H1 (cell line): ENCODE data around the gene GOLGA7B. TPM values are rescaled to one million over a fixed set of nuclear protein-coding genes. Genes with fewer than 3 reads are reported as not detected.

Experiments used
- CTCF ChIA-PET: fragments of 300-600 bp; sonication (Branson Sonifier 250); formaldehyde crosslinking; loops from one replicate; lab custom pipeline; 2021; ENCODE audit not compliant: partially characterized antibody; lab: Charles Lee
- POLR2A ChIA-PET: fragments of 300-600 bp; sonication (Branson Sonifier 250); formaldehyde crosslinking; loops from one replicate; lab custom pipeline; 2021; ENCODE audit warnings: inconsistent platforms; ENCODE audit not compliant: partially characterized antibody; lab: Charles Lee
- DNase-seq, 2 experiments: peaks; one replicate each; pipeline versions ENCODE4 v3.0.0 to v3.0.0-alpha.2; 2010 to 2022; ENCODE audit warnings: low spot score in 2 of 2, low read depth in 1 of 2, mixed read lengths in 1 of 2
- FAIRE-seq: peaks from 2 replicates; lab custom pipeline; 2011; peaks lifted over from hg19 to GRCh38; lab: Jason Lieb, UNC
- H2AFZ ChIP-seq: 2 replicates; pipeline ENCODE4 v1.8.1; 2012; ENCODE audit warnings: low read length, inconsistent platforms
- H2AK5ac ChIP-seq: 2 replicates; pipeline ENCODE4 v1.6.1; 2013; ENCODE audit warnings: low read depth, low read length
- H2BK120ac ChIP-seq: replicated peaks from 2 replicates; pipeline ENCODE3; 2013; ENCODE audit warnings: low read depth, low read length, inconsistent platforms
- H2BK12ac ChIP-seq: 2 replicates; pipeline ENCODE4 v1.6.1; 2013; ENCODE audit warnings: low read depth, low read length
- H2BK15ac ChIP-seq: 2 replicates; pipeline ENCODE4 v1.6.1; 2013; ENCODE audit warnings: low read length
- H2BK20ac ChIP-seq: 2 replicates; pipeline ENCODE4 v1.6.1; 2013; ENCODE audit warnings: low read length
- H2BK5ac ChIP-seq: 2 replicates; pipeline ENCODE4 v1.6.1; 2013; ENCODE audit warnings: low read depth, low read length
- H3K14ac ChIP-seq: 2 replicates; pipeline ENCODE4 v1.6.1; 2013; ENCODE audit warnings: inconsistent platforms; ENCODE audit not compliant: insufficient read length
- H3K18ac ChIP-seq: 2 replicates; pipeline ENCODE4 v1.6.1; 2013; ENCODE audit warnings: low read length; ENCODE audit errors: extremely low read depth
- H3K23ac ChIP-seq: 2 replicates; pipeline ENCODE4 v1.6.1; 2013; ENCODE audit warnings: inconsistent platforms; ENCODE audit not compliant: insufficient read length
- H3K23me2 ChIP-seq: 2 replicates; pipeline ENCODE4 v1.6.1; 2013; ENCODE audit warnings: low read depth, low read length
- H3K27ac ChIP-seq: 2 replicates; pipeline ENCODE4 v1.6.1; 2011; ENCODE audit warnings: low read depth, low read length, inconsistent platforms
- H3K27me3 ChIP-seq, 4 experiments: replicated peaks in 1 of 4; 1 replicate in 1 of 4; 2 replicates in 3 of 4; pipeline versions ENCODE4 v1.6.1 to v1.8.1; 2011 to 2013; ENCODE audit warnings: low read length in 3 of 4, mild to moderate bottlenecking in 3 of 4, inconsistent platforms in 2 of 4, mixed read lengths in 2 of 4, moderate library complexity in 1 of 4; ENCODE audit not compliant: control insufficient read depth in 3 of 4, insufficient read depth in 3 of 4; ENCODE audit errors: extremely low read depth in 1 of 4
- H3K36me3 ChIP-seq, 4 experiments: 2 replicates each; pipeline versions ENCODE4 v1.6.1 to v1.8.1; 2011 to 2013; ENCODE audit warnings: mild to moderate bottlenecking in 4 of 4, low read length in 3 of 4, moderate library complexity in 2 of 4, control low read depth in 1 of 4, inconsistent platforms in 1 of 4; ENCODE audit not compliant: insufficient read depth in 4 of 4, control insufficient read depth in 2 of 4
- H3K4ac ChIP-seq: replicated peaks from 2 replicates; pipeline ENCODE3; 2013; ENCODE audit warnings: low read length, low read depth, mixed read lengths, inconsistent platforms; ENCODE audit not compliant: insufficient read length
- H3K4me1 ChIP-seq, 4 experiments: replicated peaks in 1 of 4; 1 replicate in 1 of 4; 2 replicates in 3 of 4; pipeline versions ENCODE4 v1.6.1 to v1.8.1; 2011 to 2013; ENCODE audit warnings: low read length in 3 of 4, inconsistent platforms in 2 of 4, mixed read lengths in 1 of 4; ENCODE audit not compliant: insufficient read depth in 4 of 4, control insufficient read depth in 3 of 4
- H3K4me2 ChIP-seq, 2 experiments: 2 replicates each; pipeline versions ENCODE4 v1.6.1 to v1.8.1; 2011 to 2013; ENCODE audit warnings: low read depth in 2 of 2, low read length in 2 of 2, control low read depth in 1 of 2, inconsistent platforms in 1 of 2, mild to moderate bottlenecking in 1 of 2; ENCODE audit not compliant: insufficient read depth in 1 of 2
- H3K4me3 ChIP-seq, 4 experiments: fragments of 200-600, 300-600 bp in 1 of 4; sonication (generic), shearing (Covaris generic), sonication (Bioruptor Twin) in 1 of 4; 2 replicates each; pipeline versions ENCODE4 v1.5.1 to v1.8.1; 2011 to 2016; ENCODE audit warnings: low read length in 4 of 4, low read depth in 3 of 4, control low read depth in 2 of 4, inconsistent platforms in 2 of 4, mild to moderate bottlenecking in 2 of 4, mixed read lengths in 1 of 4, moderate library complexity in 1 of 4; ENCODE audit not compliant: insufficient read depth in 2 of 4; ENCODE audit errors: extremely low read depth in 1 of 4
- H3K56ac ChIP-seq: replicated peaks from 2 replicates; pipeline ENCODE3; 2013; ENCODE audit warnings: low read depth, mild to moderate bottlenecking, mixed read lengths, low read length, inconsistent platforms; ENCODE audit not compliant: insufficient read length
- H3K79me1 ChIP-seq: 2 replicates; pipeline ENCODE4 v1.6.1; 2013; ENCODE audit warnings: low read depth, low read length, control low read depth
- H3K79me2 ChIP-seq, 2 experiments: 2 replicates each; pipeline versions ENCODE4 v1.6.1 to v1.8.1; 2012 to 2013; ENCODE audit warnings: low read length in 2 of 2, mild to moderate bottlenecking in 2 of 2, inconsistent platforms in 1 of 2; ENCODE audit not compliant: insufficient read depth in 2 of 2, control insufficient read depth in 1 of 2
- H3K9ac ChIP-seq, 4 experiments: replicated peaks in 1 of 4; 1 replicate in 1 of 4; 2 replicates in 3 of 4; pipeline versions ENCODE4 v1.6.1 to v1.8.1; 2011 to 2013; ENCODE audit warnings: low read depth in 3 of 4, low read length in 3 of 4, control low read depth in 2 of 4, mild to moderate bottlenecking in 2 of 4, moderate library complexity in 2 of 4, inconsistent platforms in 1 of 4; ENCODE audit errors: extremely low read depth in 1 of 4
- H3K9me3 ChIP-seq, 2 experiments: 2 replicates each; pipeline versions ENCODE4 v1.6.1 to v1.8.1; 2012 to 2013; ENCODE audit warnings: mild to moderate bottlenecking in 2 of 2, moderate library complexity in 2 of 2, control low read depth in 1 of 2, inconsistent platforms in 1 of 2, low read depth in 1 of 2, low read length in 1 of 2, mixed read lengths in 1 of 2; ENCODE audit not compliant: insufficient read depth in 2 of 2
- H4K20me1 ChIP-seq, 2 experiments: replicated peaks in 1 of 2; 2 replicates each; pipeline versions ENCODE3 to v1.8.1; 2011 to 2013; ENCODE audit warnings: inconsistent platforms in 2 of 2, low read length in 2 of 2, mild to moderate bottlenecking in 1 of 2; ENCODE audit not compliant: insufficient read depth in 2 of 2, control insufficient read depth in 1 of 2
- H4K5ac ChIP-seq: 2 replicates; pipeline ENCODE4 v1.6.1; 2013; ENCODE audit warnings: low read length, low read depth, mixed read lengths, inconsistent platforms; ENCODE audit not compliant: insufficient read length
- H4K8ac ChIP-seq: 2 replicates; pipeline ENCODE4 v1.8.0; 2013; ENCODE audit warnings: mild to moderate bottlenecking, moderate library complexity, low read length, inconsistent platforms; ENCODE audit not compliant: insufficient read depth; ENCODE audit errors: extremely low read depth
- H4K91ac ChIP-seq: replicated peaks from 2 replicates; pipeline ENCODE3; 2013; ENCODE audit warnings: low read length, mixed read lengths, inconsistent platforms; ENCODE audit not compliant: insufficient read length
- ASH2L ChIP-seq: fragments of 200-600, 300-600 bp; sonication (generic); IDR thresholded peaks from one replicate; pipeline ENCODE4 v1.7.1; 2017; ENCODE audit warnings: low read length
- BACH1 ChIP-seq: IDR thresholded peaks from 2 replicates; pipeline ENCODE4 v1.6.1; 2012; ENCODE audit warnings: low read length, improper control_type of control experiment
- EZH2 ChIP-seq: fragments of 200-600 bp; sonication (generic); IDR thresholded peaks from 2 replicates; pipeline ENCODE4 v1.7.1; 2012; ENCODE audit warnings: low read depth, mild to moderate bottlenecking, moderate library complexity, low read length, inconsistent platforms; ENCODE audit not compliant: severe bottlenecking
- PHF8 ChIP-seq: fragments of 200-600 bp; sonication (generic); conservative IDR thresholded peaks from 2 replicates; pipeline ENCODE4 v1.7.1; 2012; ENCODE audit warnings: low read depth, mild to moderate bottlenecking, inconsistent platforms, low read length, moderate library complexity
- SP4 ChIP-seq: IDR thresholded peaks from 2 replicates; pipeline ENCODE4 v1.6.1; 2012; ENCODE audit warnings: low read length, inconsistent platforms
- TAF7 ChIP-seq: optimal IDR thresholded peaks from 2 replicates; pipeline ENCODE3; 2011; ENCODE audit warnings: low read depth, mild to moderate bottlenecking, inconsistent platforms, low read length, moderate library complexity, borderline replicate concordance
- WGBS, 2 experiments: shearing (Covaris generic) in 1 of 2; methylation state at CpG; one replicate each; pipeline versions ENCODE4 v1.1.6 to v1.1.7; 2013 to 2015; ENCODE audit warnings: low lambda C conversion rate in 2 of 2, mixed read lengths in 2 of 2, inconsistent platforms in 1 of 2, low coverage in 1 of 2, missing lambda C conversion rate in 1 of 2; ENCODE audit not compliant: insufficient replicate concordance in 2 of 2, insufficient coverage in 1 of 2, insufficient read length in 1 of 2; ENCODE audit errors: extremely low coverage in 1 of 2, missing lambda C conversion rate in 1 of 2; 5-methylcytosine and 5-hydroxymethylcytosine counted together
- polyA plus RNA-seq, 7 experiments: library from polyadenylated mRNA; depleted of rRNA in 3 of 7; stranded (reverse) in 5 of 7; unstranded in 2 of 7; fragments of >200 nt in 5 of 7; fragments of 200-250 nt in 2 of 7; gene quantifications; 1 replicate in 5 of 7; 2 replicates in 1 of 7; 4 replicates in 1 of 7; pipeline versions ENCODE4 v1.2.1 to v1.2.3, GENCODE V29; 2011 to 2013; ENCODE audit warnings: missing spikeins in 2 of 7, mixed read lengths in 2 of 7
- total RNA-seq: library from RNA; stranded (reverse); fragmentation: NEBNext Ultra II Directional; extraction: Animal tissue kit (Norgen Biotek cat#: 25700); gene quantifications from 2 replicates; pipeline ENCODE4 v1.2.1, GENCODE V29; 2021

Gene GOLGA7B
- total and polyA plus RNA-seq, 2 of the 8 experiments (the other 6 are each of a cell fraction or from before 2014, with no cell fraction given) = 0.04 to 0.14 TPM

DNA sequence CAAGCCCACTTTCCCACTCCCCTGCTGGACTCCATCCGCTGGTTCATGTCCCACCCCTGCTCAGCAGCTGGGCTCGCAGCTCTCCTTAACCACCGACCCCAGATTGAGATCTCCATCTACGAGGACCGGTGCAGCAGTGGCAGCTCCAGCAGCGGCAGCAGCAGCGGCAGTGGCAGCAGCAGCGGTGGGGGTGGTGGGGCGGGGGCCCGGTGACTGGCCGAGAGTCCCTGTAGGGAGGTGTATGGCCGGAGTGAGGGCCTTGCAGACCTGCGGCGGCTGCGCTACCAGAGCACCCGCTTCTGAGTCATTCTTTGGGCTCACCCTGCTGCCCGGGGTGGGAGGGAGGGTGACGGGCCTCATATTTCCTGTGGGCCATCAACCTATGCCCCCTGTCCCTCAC is 15.8 kb downstream of the GOLGA7B start:
- ChIA-PET POLR2A (no interaction called here), CTCF (interaction anchor here (0.6 to 14.5 kb wide), 3 partner anchors 71 to 180 kb away, joined by 3 to 236 read pairs (median 3); no protein-coding TSS in a partner anchor)
- 92% methylated on average over 11 of the region's 18 CpGs; no CpG with 5 or more reads in 1 of the 2 experiments for WGBS, 2 experiments
- TF ChIP-seq ASH2L (no peak), EZH2 (no peak), TAF7 (no peak), SP4 (no peak), BACH1 (no peak), PHF8 (no peak)

More for the DNA sequence above, 15.8 kb downstream of the GOLGA7B start:
- Histone ChIP-seq H4K8ac (no peak overlapping the region), H3K9me3 (no peaks in the 10 kb centered on the region), H2BK15ac (no peak overlapping the region), H3K4me3 (no peak overlapping the region), H3K79me2 (no peaks in the 10 kb centered on the region), H2BK20ac (no peak overlapping the region), H4K20me1 (no peaks in the 10 kb centered on the region), H2BK120ac (no peak overlapping the region), H3K14ac (no peak overlapping the region), H3K9ac (no peak overlapping the region), H2AK5ac (no peak overlapping the region), H3K4ac (no peak overlapping the region), H3K18ac (no peak overlapping the region), H3K79me1 (no peaks in the 10 kb centered on the region), H3K56ac (no peak overlapping the region), H3K27ac (no peak overlapping the region), H3K27me3 (no peaks in the 10 kb centered on the region), H3K23ac (no peak overlapping the region), H3K36me3 (no peaks in the 10 kb centered on the region), H3K23me2 (0 out of 2 replicates have a peak, but pooled peaks cover 1% of the 10 kb centered on the region), H2BK12ac (no peak overlapping the region; the same call in 1 of the 2 replicates), H3K4me1 (peaks cover 10 to 29% (median 15%) of the 10 kb centered on the region in 4 experiments), H4K5ac (no peak overlapping the region), H3K4me2 (no peak overlapping the region), H2AFZ (no peak overlapping the region), H4K91ac (no peak overlapping the region), H2BK5ac (no peak overlapping the region)
- no peak for FAIRE-seq
- no peak for DNase-seq
